Activated T-cell treated with anti-CD3 and anti-CD28 coated beads, Interleukin-2, amount 50 U/mL, for 72 hours (primary cell): ENCODE data around the gene LDLRAD3. TPM values are rescaled to one million over a fixed set of nuclear protein-coding genes. Genes with fewer than 3 reads are reported as not detected.

ENCODE experiments used
- ATAC-seq, 2 donors: fragments of 150-1000 bp; cut with Tn5 transposase; replicated peaks in 1 of 2; 2 replicates each; pipeline ENCODE4 v1.10.0; 2021; ENCODE audit warnings: moderate library complexity in 2 of 2, mild to moderate bottlenecking in 1 of 2
- DNase-seq, 2 donors: peaks; one replicate each; pipeline ENCODE4 v3.0.0; 2021 to 2022; ENCODE audit warnings: mixed read lengths in 1 of 2
- H3K27ac Mint-ChIP-seq: one replicate; pipeline ENCODE4 v1.8.0; 2022; ENCODE audit warnings: mild to moderate bottlenecking, moderate library complexity, mixed read lengths
- H3K27me3 Mint-ChIP-seq: one replicate; pipeline ENCODE4 v1.8.0; 2022; ENCODE audit warnings: low read depth, mixed read lengths
- H3K36me3 Mint-ChIP-seq, 2 donors: one replicate each; pipeline ENCODE4 v1.8.0; 2022; ENCODE audit warnings: mixed read lengths in 2 of 2, mild to moderate bottlenecking in 1 of 2; ENCODE audit not compliant: insufficient read depth in 2 of 2
- H3K4me1 Mint-ChIP-seq: one replicate; pipeline ENCODE4 v1.8.0; 2022; ENCODE audit warnings: low read depth, mixed read lengths
- H3K4me3 Mint-ChIP-seq, 2 donors: one replicate each; pipeline ENCODE4 v1.8.0; 2022; ENCODE audit warnings: mild to moderate bottlenecking in 2 of 2, mixed read lengths in 2 of 2, moderate library complexity in 2 of 2
- H3K9me3 Mint-ChIP-seq, 2 donors: one replicate each; pipeline ENCODE4 v1.8.0; 2022; ENCODE audit warnings: mixed read lengths in 2 of 2
- total RNA-seq, 2 donors: library from RNA; stranded (reverse); gene quantifications; one replicate each; pipeline ENCODE4 v1.2.3, GENCODE V29; 2022

Gene LDLRAD3
- total RNA-seq, 2 donors from 2014 or later: not detected

GRCh38 chr11:36196411-36196998, 252.6 kb downstream of the LDLRAD3 start:
- no peak overlapping the region for H3K27ac Mint-ChIP-seq
- no peaks in the 10 kb centered on the region for H3K36me3 Mint-ChIP-seq
- ATAC-seq (no peak), DNase-seq (no peak)
- H3K4me3 Mint-ChIP-seq: no peak overlapping the region
- H3K9me3 Mint-ChIP-seq: no peaks in the 10 kb centered on the region
- no peaks in the 10 kb centered on the region for H3K4me1 Mint-ChIP-seq
- H3K27me3 Mint-ChIP-seq: peaks cover 13% of the 10 kb centered on the region

- no peak overlapping the region for H3K27ac Mint-ChIP-seq
- DNase-seq (no peak), ATAC-seq (no peak)
- no peak overlapping the region for H3K4me3 Mint-ChIP-seq
- H3K9me3 Mint-ChIP-seq: no peaks in the 10 kb centered on the region
- no peaks in the 10 kb centered on the region for H3K4me1 Mint-ChIP-seq
- peaks cover 10% of the 10 kb centered on the region for H3K27me3 Mint-ChIP-seq
- no peaks in the 10 kb centered on the region for H3K36me3 Mint-ChIP-seq
Observed at GRCh38 chr11:36201411-36201810, 257.5 kb downstream of the LDLRAD3 start.

GRCh38 chr11:36205536-36205935, 261.7 kb downstream of the LDLRAD3 start:
- peaks cover 8% of the 10 kb centered on the region for H3K27me3 Mint-ChIP-seq
- DNase-seq (no peak), ATAC-seq (no peak)
- no peak overlapping the region for H3K27ac Mint-ChIP-seq
- no peak overlapping the region for H3K4me3 Mint-ChIP-seq
- no peaks in the 10 kb centered on the region for H3K9me3 Mint-ChIP-seq
- no peaks in the 10 kb centered on the region for H3K4me1 Mint-ChIP-seq
- no peaks in the 10 kb centered on the region for H3K36me3 Mint-ChIP-seq

- H3K9me3 Mint-ChIP-seq: no peaks in the 10 kb centered on the region
- H3K27ac Mint-ChIP-seq: no peak overlapping the region
Observed at GRCh38 chr11:36210529-36210928, 266.7 kb downstream of the LDLRAD3 start.

GRCh38 chr11:36211761-36212430, 268.0 kb downstream of the LDLRAD3 start:
- H3K9me3 Mint-ChIP-seq: no peaks in the 10 kb centered on the region

More at GRCh38 chr11:36210529-36210928, 266.7 kb downstream of the LDLRAD3 start:
- Mint-ChIP-seq H3K4me3 (no peak overlapping the region), H3K4me1 (no peaks in the 10 kb centered on the region), H3K36me3 (no peaks in the 10 kb centered on the region), H3K27me3 (peaks cover 15% of the 10 kb centered on the region)
- DNase-seq: no peak
- ATAC-seq: no peak

GRCh38 chr11:36212564-36213392, 268.9 kb downstream of the LDLRAD3 start:
- no peak for ATAC-seq
- no peaks in the 10 kb centered on the region for H3K9me3 Mint-ChIP-seq
- no peaks in the 10 kb centered on the region for H3K4me1 Mint-ChIP-seq
- no peak overlapping the region for H3K4me3 Mint-ChIP-seq
- no peak for DNase-seq
- no peaks in the 10 kb centered on the region for H3K36me3 Mint-ChIP-seq
- no peak overlapping the region for H3K27ac Mint-ChIP-seq
- peaks cover 15% of the 10 kb centered on the region for H3K27me3 Mint-ChIP-seq

More at GRCh38 chr11:36211761-36212430, 268.0 kb downstream of the LDLRAD3 start:
- no peak for DNase-seq
- Mint-ChIP-seq H3K4me3 (no peak overlapping the region), H3K27ac (no peak overlapping the region), H3K27me3 (peaks cover 15% of the 10 kb centered on the region), H3K4me1 (no peaks in the 10 kb centered on the region), H3K36me3 (no peaks in the 10 kb centered on the region)
- ATAC-seq: no peak

- peaks cover 15% of the 10 kb centered on the region for H3K27me3 Mint-ChIP-seq
- DNase-seq (no peak), ATAC-seq (no peak)
- H3K27ac Mint-ChIP-seq: no peak overlapping the region
- no peak overlapping the region for H3K4me3 Mint-ChIP-seq
- H3K4me1 Mint-ChIP-seq: no peaks in the 10 kb centered on the region
- H3K9me3 Mint-ChIP-seq: no peaks in the 10 kb centered on the region
- no peaks in the 10 kb centered on the region for H3K36me3 Mint-ChIP-seq
Observed at GRCh38 chr11:36213393-36213840, 269.6 kb downstream of the LDLRAD3 start.

GRCh38 chr11:36214480-36214879, 270.6 kb downstream of the LDLRAD3 start:
- DNase-seq (no peak), ATAC-seq (no peak)
- Mint-ChIP-seq H3K4me3 (no peak overlapping the region), H3K36me3 (no peaks in the 10 kb centered on the region), H3K4me1 (no peaks in the 10 kb centered on the region), H3K27ac (no peak overlapping the region), H3K9me3 (no peaks in the 10 kb centered on the region), H3K27me3 (peaks cover 15% of the 10 kb centered on the region)

GRCh38 chr11:36214976-36215692, 271.3 kb downstream of the LDLRAD3 start:
- Mint-ChIP-seq H3K4me1 (no peaks in the 10 kb centered on the region), H3K36me3 (no peaks in the 10 kb centered on the region), H3K9me3 (no peaks in the 10 kb centered on the region), H3K27me3 (peaks cover 15% of the 10 kb centered on the region), H3K4me3 (no peak overlapping the region), H3K27ac (no peak overlapping the region)
- DNase-seq: no peak
- no peak for ATAC-seq

GRCh38 chr11:36215693-36216060, 271.8 kb downstream of the LDLRAD3 start:
- H3K9me3 Mint-ChIP-seq: no peaks in the 10 kb centered on the region
- no peak overlapping the region for H3K27ac Mint-ChIP-seq
- ATAC-seq (no peak), DNase-seq (no peak)
- no peaks in the 10 kb centered on the region for H3K4me1 Mint-ChIP-seq
- H3K36me3 Mint-ChIP-seq: no peaks in the 10 kb centered on the region
- H3K27me3 Mint-ChIP-seq: peaks cover 12% of the 10 kb centered on the region
- H3K4me3 Mint-ChIP-seq: no peak overlapping the region

GRCh38 chr11:36216061-36216615, 272.3 kb downstream of the LDLRAD3 start:
- no peak overlapping the region for H3K4me3 Mint-ChIP-seq
- ATAC-seq (no peak), DNase-seq (no peak)
- peaks cover 10% of the 10 kb centered on the region for H3K27me3 Mint-ChIP-seq
- H3K9me3 Mint-ChIP-seq: no peaks in the 10 kb centered on the region
- no peak overlapping the region for H3K27ac Mint-ChIP-seq
- no peaks in the 10 kb centered on the region for H3K4me1 Mint-ChIP-seq
- H3K36me3 Mint-ChIP-seq: no peaks in the 10 kb centered on the region

GRCh38 chr11:36218283-36218921, 274.5 kb downstream of the LDLRAD3 start:
- H3K27ac Mint-ChIP-seq: no peak overlapping the region
- H3K36me3 Mint-ChIP-seq: no peaks in the 10 kb centered on the region
- DNase-seq (no peak), ATAC-seq (no peak)
- no peaks in the 10 kb centered on the region for H3K9me3 Mint-ChIP-seq
- no peak overlapping the region for H3K4me3 Mint-ChIP-seq
- H3K4me1 Mint-ChIP-seq: no peaks in the 10 kb centered on the region
- peaks cover 10% of the 10 kb centered on the region for H3K27me3 Mint-ChIP-seq
